PFSK-1 (cell line): Measurements from ENCODE around the gene CDON.

Source experiments
- FOXP2 ChIP-seq: optimal IDR thresholded peaks from 2 replicates; pipeline ENCODE3; 2011; ENCODE audit warnings: borderline replicate concordance, control low read depth, inconsistent platforms; ENCODE audit not compliant: insufficient read depth; ENCODE audit errors: extremely low read length, extremely low read depth
- POLR2AphosphoS5 ChIP-seq: IDR thresholded peaks from 2 replicates; pipeline ENCODE4 v1.6.1; 2012; ENCODE audit warnings: low read depth, mild to moderate bottlenecking, control low read depth, low read length, moderate library complexity
- REST ChIP-seq, 2 experiments: IDR thresholded peaks; 2 replicates each; pipeline versions ENCODE4 v1.6.1 to v1.8.0; 2011 to 2012; ENCODE audit warnings: low read depth in 2 of 2, low read length in 2 of 2, control low read depth in 1 of 2, inconsistent platforms in 1 of 2, mild to moderate bottlenecking in 1 of 2, moderate library complexity in 1 of 2; ENCODE audit not compliant: insufficient read depth in 1 of 2
- SIN3A ChIP-seq: IDR thresholded peaks from 2 replicates; pipeline ENCODE4 v1.6.1; 2012; ENCODE audit warnings: mild to moderate bottlenecking, low read length, moderate library complexity, borderline replicate concordance; ENCODE audit not compliant: insufficient read depth
- TAF1 ChIP-seq: IDR thresholded peaks from 2 replicates; pipeline ENCODE4 v1.6.1; 2012; ENCODE audit warnings: low read length, control low read depth, borderline replicate concordance; ENCODE audit not compliant: insufficient read depth

The CDON gene

GRCh38 chr11:126059238-126059781, 3.4 kb downstream of the CDON start:
- TF ChIP-seq SIN3A: no peak
- TF ChIP-seq FOXP2: no peak
- TF ChIP-seq REST (IDR thresholded peaks at IDR 0.05; ENCODE audit: insufficient read depth in 1 of 2, low read depth in 2 of 2, low read length in 2 of 2): no peak
- no peak for TF ChIP-seq TAF1
- no peak for TF ChIP-seq POLR2AphosphoS5

- TF ChIP-seq POLR2AphosphoS5 (no peak), REST (IDR thresholded peaks at IDR 0.05; ENCODE audit: insufficient read depth in 1 of 2, low read depth in 2 of 2, low read length in 2 of 2) (no peak), SIN3A (no peak)
Observed at GRCh38 chr11:126058105-126058874, 4.4 kb downstream of the CDON start.

- no peak for TF ChIP-seq REST (IDR thresholded peaks at IDR 0.05; ENCODE audit: insufficient read depth in 1 of 2, low read depth in 2 of 2, low read length in 2 of 2)
Observed at GRCh38 chr11:126054882-126055281, 7.8 kb downstream of the CDON start.

- TF ChIP-seq FOXP2 (no peak), REST (IDR thresholded peaks at IDR 0.05; ENCODE audit: insufficient read depth in 1 of 2, low read depth in 2 of 2, low read length in 2 of 2) (no peak), POLR2AphosphoS5 (no peak), SIN3A (no peak), TAF1 (no peak)
Observed at GRCh38 chr11:126054408-126054807, 8.3 kb downstream of the CDON start.
